Mesothelial cell of epicardium (in vitro differentiated cells): Measurements from ENCODE around the gene CYP2U1. TPM values are rescaled to one million over a fixed set of nuclear protein-coding genes. Genes with fewer than 3 reads are reported as not detected.
"Not testable (repeated sequence)": the region's sequence is repeated elsewhere in the genome, so short reads cannot be mapped to it uniquely, and the experiment has no call there.

Source experiments
- DNase-seq, 2 experiments: peaks; one replicate each; pipeline ENCODE4 v3.0.0; 2021; ENCODE audit warnings: low spot score in 2 of 2; ENCODE audit not compliant: unreplicated experiment in 2 of 2
- H3K27ac Mint-ChIP-seq: 2 replicates; pipeline ENCODE4 v1.8.0; 2021; ENCODE audit warnings: mixed read lengths
- H3K27me3 Mint-ChIP-seq: 2 replicates; pipeline ENCODE4 v1.8.0; 2021; ENCODE audit warnings: low read depth, mixed read lengths
- H3K36me3 Mint-ChIP-seq: 2 replicates; pipeline ENCODE4 v1.8.0; 2021; ENCODE audit warnings: mixed read lengths
- H3K4me1 Mint-ChIP-seq: 2 replicates; pipeline ENCODE4 v1.8.0; 2021; ENCODE audit warnings: mixed read lengths
- H3K4me3 Mint-ChIP-seq: 2 replicates; pipeline ENCODE4 v1.8.0; 2021; ENCODE audit warnings: mild to moderate bottlenecking, moderate library complexity, mixed read lengths
- H3K9me3 Mint-ChIP-seq: 2 replicates; pipeline ENCODE4 v1.8.0; 2021; ENCODE audit warnings: mixed read lengths
- CTCF ChIP-seq: fragments of 200-600 bp; sonication (generic); IDR thresholded peaks from one replicate; pipeline ENCODE4 v1.5.0; 2021; ENCODE audit warnings: antibody characterized with exemption; ENCODE audit not compliant: unreplicated experiment
- total RNA-seq: library from RNA; stranded (reverse); gene quantifications from 3 replicates; pipeline ENCODE4 v1.2.1, GENCODE V29; 2021

CYP2U1 gene
- total RNA-seq, 1 donor from 2014 or later, result 6.6 TPM

- peaks cover 6% of the 10 kb centered on the region for H3K27me3 Mint-ChIP-seq
- H3K9me3 Mint-ChIP-seq, result peaks cover 1% of the 10 kb centered on the region
- no peaks in the 10 kb centered on the region for H3K4me1 Mint-ChIP-seq
- DNase-seq, result no peak
- H3K36me3 Mint-ChIP-seq, result peaks cover under 1% of the 10 kb centered on the region
- no peak for TF ChIP-seq CTCF
- H3K4me3 Mint-ChIP-seq, result no peak overlapping the region
- H3K27ac Mint-ChIP-seq, result no peak overlapping the region
These were observed 35.6 kb downstream of the CYP2U1 start for GRCh38 chr4:107966903-107967302.

- not testable (repeated sequence) for H3K9me3 Mint-ChIP-seq, H3K4me3 Mint-ChIP-seq, DNase-seq, H3K27me3 Mint-ChIP-seq, H3K36me3 Mint-ChIP-seq, H3K27ac Mint-ChIP-seq, H3K4me1 Mint-ChIP-seq
These were observed 36.2 kb downstream of the CYP2U1 start for GRCh38 chr4:107967519-107967918.

GRCh38 chr4:107967921-107968320 is 36.6 kb downstream of the CYP2U1 start:
- H3K4me1 Mint-ChIP-seq, H3K36me3 Mint-ChIP-seq, H3K27ac Mint-ChIP-seq, DNase-seq, H3K27me3 Mint-ChIP-seq, H3K4me3 Mint-ChIP-seq, H3K9me3 Mint-ChIP-seq: not testable (repeated sequence)

- Mint-ChIP-seq H3K27me3 (peaks cover 6% of the 10 kb centered on the region), H3K4me1 (peaks cover 6% of the 10 kb centered on the region), H3K36me3 (no peaks in the 10 kb centered on the region), H3K9me3 (no peaks in the 10 kb centered on the region), H3K27ac (no peak overlapping the region), H3K4me3 (no peak overlapping the region)
- TF ChIP-seq CTCF, result no peak
- DNase-seq, result no peak
These were observed 38.9 kb downstream of the CYP2U1 start for GRCh38 chr4:107970063-107970798.

- Mint-ChIP-seq H3K4me3 (no peak overlapping the region), H3K36me3 (no peaks in the 10 kb centered on the region), H3K27me3 (peaks cover 4% of the 10 kb centered on the region), H3K27ac (no peak overlapping the region), H3K9me3 (no peaks in the 10 kb centered on the region), H3K4me1 (peaks cover 6% of the 10 kb centered on the region)
- TF ChIP-seq CTCF, result no peak
- DNase-seq, result no peak
These were observed 41.3 kb downstream of the CYP2U1 start for GRCh38 chr4:107972605-107973004.

GRCh38 chr4:107974523-107974922 is 43.2 kb downstream of the CYP2U1 start:
- Mint-ChIP-seq H3K4me1 (peaks cover 6% of the 10 kb centered on the region), H3K36me3 (no peaks in the 10 kb centered on the region), H3K27ac (no peak overlapping the region), H3K27me3 (no peaks in the 10 kb centered on the region), H3K4me3 (no peak overlapping the region), H3K9me3 (no peaks in the 10 kb centered on the region)
- no peak for TF ChIP-seq CTCF
- DNase-seq, result no peak

- Mint-ChIP-seq H3K4me1 (peaks cover under 1% of the 10 kb centered on the region), H3K36me3 (no peaks in the 10 kb centered on the region), H3K9me3 (peaks cover 3% of the 10 kb centered on the region), H3K27ac (no peak overlapping the region), H3K4me3 (no peak overlapping the region), H3K27me3 (no peaks in the 10 kb centered on the region)
- DNase-seq, result no peak
- no peak for TF ChIP-seq CTCF
These were observed 46.1 kb downstream of the CYP2U1 start for GRCh38 chr4:107977482-107977881.
